Measurements from ENCODE around the gene TCEA2. TPM values are rescaled to one million over a fixed set of nuclear protein-coding genes. Genes with fewer than 3 reads are reported as not detected.
A peak's percentile ranks its signal among the peaks of the same experiment; 100 is the strongest.

Gene TCEA2
- total and polyA plus RNA-seq, 2 of the 13 experiments (the other 11 are each of a cell fraction or from before 2014, with no cell fraction given), result 28.1 to 33.7 TPM

DNA sequence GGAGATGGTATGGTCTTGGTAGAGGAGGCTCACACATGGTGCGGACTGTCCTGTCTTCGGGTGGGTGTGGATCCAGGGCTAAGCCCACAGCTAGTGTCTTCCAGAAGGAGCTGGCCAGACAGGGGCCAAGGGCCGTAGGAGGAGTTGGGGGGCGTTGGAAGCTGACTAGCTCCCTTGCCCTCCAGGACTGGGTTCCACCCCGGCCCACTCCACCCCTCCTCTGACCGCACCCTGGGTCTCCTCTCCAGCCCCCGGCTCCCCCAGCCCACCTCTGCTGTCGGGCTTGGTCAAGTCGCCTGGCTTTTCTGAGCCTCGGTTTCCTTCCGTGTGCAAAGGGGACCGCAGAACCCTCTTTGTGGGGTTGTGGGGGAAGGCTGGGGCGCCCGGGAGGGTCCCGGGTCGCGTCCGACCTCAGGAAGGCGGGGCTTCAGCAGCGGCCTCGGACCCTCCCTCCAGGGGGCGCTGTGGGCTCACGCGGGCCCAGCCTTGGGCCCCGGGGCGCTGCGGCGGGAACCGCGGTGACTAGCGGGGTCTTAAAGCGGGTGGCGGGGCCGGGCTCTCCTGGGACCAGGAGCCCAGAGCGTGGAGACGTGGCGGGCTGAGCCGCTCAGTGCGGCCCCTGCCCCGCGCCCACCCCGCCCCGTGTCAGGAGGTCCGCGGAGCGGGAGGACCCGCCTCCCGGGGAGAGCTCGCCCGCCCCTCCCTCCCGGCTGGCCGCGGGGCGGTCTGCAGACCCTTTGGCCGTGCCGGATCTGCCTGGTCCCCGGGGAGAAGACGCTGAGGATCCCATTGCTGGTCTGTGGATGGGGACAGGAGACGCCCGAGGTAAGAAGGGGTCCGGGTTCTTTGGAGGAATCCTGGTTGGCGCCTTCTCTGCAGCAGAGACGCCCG is 39.0 kb downstream of the TCEA2 start (continued):
- TF ChIP-seq, protein P1, sequence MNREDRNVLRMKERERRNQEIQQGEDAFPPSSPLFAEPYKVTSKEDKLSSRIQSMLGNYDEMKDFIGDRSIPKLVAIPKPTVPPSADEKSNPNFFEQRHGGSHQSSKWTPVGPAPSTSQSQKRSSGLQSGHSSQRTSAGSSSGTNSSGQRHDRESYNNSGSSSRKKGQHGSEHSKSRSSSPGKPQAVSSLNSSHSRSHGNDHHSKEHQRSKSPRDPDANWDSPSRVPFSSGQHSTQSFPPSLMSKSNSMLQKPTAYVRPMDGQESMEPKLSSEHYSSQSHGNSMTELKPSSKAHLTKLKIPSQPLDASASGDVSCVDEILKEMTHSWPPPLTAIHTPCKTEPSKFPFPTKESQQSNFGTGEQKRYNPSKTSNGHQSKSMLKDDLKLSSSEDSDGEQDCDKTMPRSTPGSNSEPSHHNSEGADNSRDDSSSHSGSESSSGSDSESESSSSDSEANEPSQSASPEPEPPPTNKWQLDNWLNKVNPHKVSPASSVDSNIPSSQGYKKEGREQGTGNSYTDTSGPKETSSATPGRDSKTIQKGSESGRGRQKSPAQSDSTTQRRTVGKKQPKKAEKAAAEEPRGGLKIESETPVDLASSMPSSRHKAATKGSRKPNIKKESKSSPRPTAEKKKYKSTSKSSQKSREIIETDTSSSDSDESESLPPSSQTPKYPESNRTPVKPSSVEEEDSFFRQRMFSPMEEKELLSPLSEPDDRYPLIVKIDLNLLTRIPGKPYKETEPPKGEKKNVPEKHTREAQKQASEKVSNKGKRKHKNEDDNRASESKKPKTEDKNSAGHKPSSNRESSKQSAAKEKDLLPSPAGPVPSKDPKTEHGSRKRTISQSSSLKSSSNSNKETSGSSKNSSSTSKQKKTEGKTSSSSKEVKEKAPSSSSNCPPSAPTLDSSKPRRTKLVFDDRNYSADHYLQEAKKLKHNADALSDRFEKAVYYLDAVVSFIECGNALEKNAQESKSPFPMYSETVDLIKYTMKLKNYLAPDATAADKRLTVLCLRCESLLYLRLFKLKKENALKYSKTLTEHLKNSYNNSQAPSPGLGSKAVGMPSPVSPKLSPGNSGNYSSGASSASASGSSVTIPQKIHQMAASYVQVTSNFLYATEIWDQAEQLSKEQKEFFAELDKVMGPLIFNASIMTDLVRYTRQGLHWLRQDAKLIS (CRISPR knock-in tag; IDR thresholded peaks at IDR 0.05), result no peak
- TF ChIP-seq ZNF713 (CRISPR knock-in tag; IDR thresholded peaks at IDR 0.05) (no peak), ISL2 (CRISPR knock-in tag; IDR thresholded peaks at IDR 0.05) (peak; percentile 45; the same call in 1 of the 2 replicates), SIN3A (IDR thresholded peaks at IDR 0.05; ENCODE audit: borderline replicate concordance, low read depth, low read length) (no peak), ZNF224 (CRISPR knock-in tag; IDR thresholded peaks at IDR 0.05) (no peak), ZNF331 (CRISPR knock-in tag; IDR thresholded peaks at IDR 0.05) (no peak), NFKBIZ (CRISPR knock-in tag; IDR thresholded peaks at IDR 0.05) (no peak), FOSL2 (CRISPR knock-in tag; IDR thresholded peaks at IDR 0.05) (peak; percentile 15; the same call in 1 of the 2 replicates), FOXC1 (CRISPR knock-in tag; IDR thresholded peaks at IDR 0.05; ENCODE audit: borderline replicate concordance) (no peak; the same call in 1 of the 2 replicates), FLYWCH1 (CRISPR knock-in tag; IDR thresholded peaks at IDR 0.05) (no peak), FOXA3 (CRISPR knock-in tag; IDR thresholded peaks at IDR 0.05) (no peak), ZBTB7B (CRISPR knock-in tag; IDR thresholded peaks at IDR 0.05) (peak; percentile 88; the same call in 1 of the 2 replicates), SP140L (CRISPR knock-in tag; IDR thresholded peaks at IDR 0.05; ENCODE audit: borderline replicate concordance) (no peak), ZSCAN22 (CRISPR knock-in tag; IDR thresholded peaks at IDR 0.05) (no peak), ZNF790 (CRISPR knock-in tag; IDR thresholded peaks at IDR 0.05; ENCODE audit: borderline replicate concordance) (no peak), PHF5A (CRISPR knock-in tag; IDR thresholded peaks at IDR 0.05; ENCODE audit: low read depth, unreplicated experiment) (no peak), ATF2 (CRISPR knock-in tag; IDR thresholded peaks at IDR 0.05) (no peak), PCBP1 (IDR thresholded peaks at IDR 0.05; ENCODE audit: borderline replicate concordance, low read depth, low read length) (peak; percentile 87; the same call in 1 of the 2 replicates), HNRNPUL1 (IDR thresholded peaks at IDR 0.05; ENCODE audit: low read depth, low read length) (no peak), PATZ1 (CRISPR knock-in tag; IDR thresholded peaks at IDR 0.05) (peak; percentile 36), MEIS1 (CRISPR knock-in tag; IDR thresholded peaks at IDR 0.05; ENCODE audit: borderline replicate concordance) (peak; percentile 54; the same call in 1 of the 2 replicates), BRD4 (CRISPR knock-in tag; IDR thresholded peaks at IDR 0.05) (no peak), ZNF775 (CRISPR knock-in tag; IDR thresholded peaks at IDR 0.05; ENCODE audit: borderline replicate concordance) (no peak)
